GM23338 (cell line): ENCODE measurements around the gene SLC19A1. TPM values are rescaled to one million over a fixed set of nuclear protein-coding genes. Genes with fewer than 3 reads are reported as not detected.
A peak's percentile ranks its signal among the peaks of the same experiment; 100 is the strongest.

ENCODE experiments used
- ATAC-seq: fragments of 200-7000 bp; cut with Tn5 transposase; 3 replicates; pipeline ENCODE4 v1.9.1; 2020
- DNase-seq: peaks from one replicate; pipeline ENCODE4 v3.0.0-alpha.2; 2015; ENCODE audit warnings: low spot score
- H2AFZ ChIP-seq: fragments of 200-600 bp; sonication (generic); 2 replicates; pipeline ENCODE4 v1.8.0; 2016; ENCODE audit warnings: antibody characterized with exemption, mild to moderate bottlenecking, moderate library complexity
- H3F3A ChIP-seq: fragments of 200-600 bp; sonication (generic); replicated peaks from 2 replicates; pipeline ENCODE4 v1.8.0; 2017; ENCODE audit warnings: antibody characterized with exemption, mixed run types, low read depth
- H3K27ac ChIP-seq: fragments of 200-600 bp; sonication (generic); 2 replicates; pipeline ENCODE4 v1.6.1; 2016; ENCODE audit warnings: low read depth
- H3K27me3 ChIP-seq: fragments of 200-600 bp; sonication (generic); 2 replicates; pipeline ENCODE4 v1.8.0; 2016; ENCODE audit warnings: mild to moderate bottlenecking, mixed run types, moderate library complexity; ENCODE audit not compliant: insufficient read depth
- H3K36me3 ChIP-seq: fragments of 200-600 bp; sonication (generic); 2 replicates; pipeline ENCODE4 v1.8.0; 2016; ENCODE audit warnings: mild to moderate bottlenecking; ENCODE audit not compliant: insufficient read depth
- H3K4me1 ChIP-seq: fragments of 200-600 bp; sonication (generic); 2 replicates; pipeline ENCODE4 v1.8.0; 2016; ENCODE audit warnings: mild to moderate bottlenecking, moderate library complexity; ENCODE audit not compliant: insufficient read depth
- H3K4me2 ChIP-seq: fragments of 200-600 bp; sonication (generic); 2 replicates; pipeline ENCODE4 v1.7.1; 2017; ENCODE audit warnings: mixed run types
- H3K4me3 ChIP-seq: fragments of 200-600 bp; sonication (generic); 2 replicates; pipeline ENCODE4 v1.6.1; 2016; ENCODE audit warnings: mixed run types
- H3K79me2 ChIP-seq: fragments of 200-600 bp; sonication (generic); replicated peaks from 2 replicates; pipeline ENCODE4 v1.8.0; 2017; ENCODE audit warnings: mild to moderate bottlenecking; ENCODE audit not compliant: insufficient read depth
- H3K9me2 ChIP-seq: fragments of 200-600 bp; sonication (generic); 2 replicates; pipeline ENCODE4 v1.8.0; 2017; ENCODE audit not compliant: insufficient read depth
- H4K20me1 ChIP-seq: fragments of 200-600 bp; sonication (generic); replicated peaks from 2 replicates; pipeline ENCODE4 v1.8.0; 2017; ENCODE audit warnings: mild to moderate bottlenecking; ENCODE audit not compliant: insufficient read depth
- H3K27ac Mint-ChIP-seq: 2 replicates; pipeline ENCODE4 v1.8.0; 2020; ENCODE audit warnings: inconsistent platforms, mild to moderate bottlenecking, moderate library complexity, mixed read lengths
- H3K27me3 Mint-ChIP-seq: 3 replicates; pipeline ENCODE4 v1.8.0; 2022; ENCODE audit warnings: low read depth, mild to moderate bottlenecking, moderate library complexity, mixed read lengths, inconsistent platforms; ENCODE audit not compliant: insufficient read depth, poor library complexity
- H3K36me3 Mint-ChIP-seq: 3 replicates; pipeline ENCODE4 v1.8.0; 2021; ENCODE audit warnings: low read depth, mild to moderate bottlenecking, inconsistent platforms, moderate library complexity, mixed read lengths
- H3K4me1 Mint-ChIP-seq: 3 replicates; pipeline ENCODE4 v1.8.0; 2020; ENCODE audit warnings: mild to moderate bottlenecking, inconsistent platforms, mixed read lengths
- H3K4me3 Mint-ChIP-seq: 3 replicates; pipeline ENCODE4 v1.8.0; 2021; ENCODE audit warnings: moderate library complexity, mild to moderate bottlenecking, inconsistent platforms, mixed read lengths
- H3K9me3 Mint-ChIP-seq: 3 replicates; pipeline ENCODE4 v1.8.0; 2020; ENCODE audit warnings: moderate library complexity, mild to moderate bottlenecking, inconsistent platforms, mixed read lengths
- CREB1 ChIP-seq: fragments of 250-450 bp; sonication (Bioruptor Pico); IDR thresholded peaks from 2 replicates; pipeline ENCODE4 v1.5.0; 2020; ENCODE audit warnings: low read depth, mild to moderate bottlenecking, moderate library complexity
- EZH2 ChIP-seq: fragments of 200-600 bp; sonication (generic); IDR thresholded peaks from one replicate; pipeline ENCODE4 v1.8.0; 2017; ENCODE audit warnings: antibody characterized with exemption, mild to moderate bottlenecking, low read depth; ENCODE audit not compliant: unreplicated experiment
- EZH2phosphoT487 ChIP-seq: fragments of 200-600 bp; sonication (generic); IDR thresholded peaks from one replicate; pipeline ENCODE4 v1.8.1; 2018; ENCODE audit warnings: antibody characterized with exemption; ENCODE audit not compliant: unreplicated experiment
- JUNB ChIP-seq: IDR thresholded peaks from one replicate; pipeline ENCODE4 v1.6.1; 2016; ENCODE audit warnings: antibody characterized with exemption; ENCODE audit not compliant: unreplicated experiment
- NANOG ChIP-seq: IDR thresholded peaks from 2 replicates; pipeline ENCODE4 v1.6.1; 2016; ENCODE audit warnings: antibody characterized with exemption, borderline replicate concordance
- POLR2AphosphoS5 ChIP-seq: IDR thresholded peaks from 2 replicates; pipeline ENCODE4 v1.6.1; 2016; ENCODE audit warnings: antibody characterized with exemption, low read depth
- REST ChIP-seq: IDR thresholded peaks from one replicate; pipeline ENCODE4 v1.6.1; 2018; ENCODE audit warnings: antibody characterized with exemption; ENCODE audit not compliant: unreplicated experiment
- STAT1 ChIP-seq: IDR thresholded peaks from one replicate; pipeline ENCODE4 v1.6.1; 2016; ENCODE audit warnings: antibody characterized with exemption; ENCODE audit not compliant: unreplicated experiment
- ZNF114 ChIP-seq: fragments of 250-450 bp; sonication (Bioruptor Pico); IDR thresholded peaks from 2 replicates; pipeline ENCODE4 v1.5.0; 2020; ENCODE audit warnings: mild to moderate bottlenecking, moderate library complexity
- ZNF331 ChIP-seq: fragments of 250-450 bp; sonication (Bioruptor Pico); IDR thresholded peaks from 2 replicates; pipeline ENCODE4 v1.5.0; 2020; ENCODE audit warnings: low read depth, mild to moderate bottlenecking, moderate library complexity
- polyA plus RNA-seq: library from polyadenylated mRNA; unstranded; fragments of >200 nt; fragmentation: Nextera tagmentation; extraction: Ambion mirVana; gene quantifications from 2 replicates; pipeline ENCODE4 v1.2.1, GENCODE V29; 2016
- total RNA-seq: library from RNA; depleted of rRNA; stranded (reverse); fragments of >200 nt; shearing (Covaris generic); gene quantifications from 2 replicates; pipeline ENCODE4 v1.2.3, GENCODE V29; 2014
- TF ChIP-seq, protein P1 (sequence below), 2 experiments: fragments of 200-600 bp in 1 of 2; sonication (generic) in 1 of 2; conservative IDR thresholded peaks; 2 replicates each; pipeline versions ENCODE4 v1.5.1 to v1.6.1; 2016 to 2017; ENCODE audit warnings: antibody characterized with exemption in 2 of 2, low read depth in 2 of 2, mild to moderate bottlenecking in 2 of 2, moderate library complexity in 1 of 2
- TF ChIP-seq, protein P2 (sequence below): IDR thresholded peaks from 2 replicates; pipeline ENCODE4 v1.6.1; 2016; ENCODE audit warnings: antibody characterized with exemption

SLC19A1 gene
- total and polyA plus RNA-seq, 2 experiments from 2014 or later: 31.2 to 33.0 TPM

- no peaks in the 10 kb centered on the region for H3K4me1 ChIP-seq
- no peak overlapping the region for H3K27ac Mint-ChIP-seq
- DNase-seq (no peak), ATAC-seq (peak; percentile 1; the same call in 1 of the 3 replicates)
- H3K36me3 ChIP-seq: peaks cover 4% of the 10 kb centered on the region; the same call in 1 of the 2 replicates
- peaks cover 35% of the 10 kb centered on the region for H3K36me3 Mint-ChIP-seq
- no peak overlapping the region for H3K4me2 ChIP-seq
- H3K4me3 Mint-ChIP-seq: no peak overlapping the region
- no peaks in the 10 kb centered on the region; the same call in 1 of the 2 replicates for H4K20me1 ChIP-seq
- peaks cover 4% of the 10 kb centered on the region; the same call in 1 of the 3 replicates for H3K4me1 Mint-ChIP-seq
- peak overlapping the region; percentile 19; the same call in 1 of the 2 replicates for H3K27ac ChIP-seq
- H3K9me3 Mint-ChIP-seq: peaks cover 11% of the 10 kb centered on the region
- H3F3A ChIP-seq: peaks cover 15% of the 10 kb centered on the region
- TF ChIP-seq STAT1 (no peak), POLR2AphosphoS5 (peak; percentile 36; the same call in 1 of the 2 replicates)
- no peaks in the 10 kb centered on the region for H3K9me2 ChIP-seq
- H3K27me3 ChIP-seq: no peaks in the 10 kb centered on the region
- no peak overlapping the region for H2AFZ ChIP-seq
- no peaks in the 10 kb centered on the region for H3K79me2 ChIP-seq
- peaks cover 16% of the 10 kb centered on the region for H3K27me3 Mint-ChIP-seq
- H3K4me3 ChIP-seq: no peak overlapping the region
These were observed 29.1 kb downstream of the SLC19A1 start for GRCh38 chr21:45513003-45513717.

DNA sequence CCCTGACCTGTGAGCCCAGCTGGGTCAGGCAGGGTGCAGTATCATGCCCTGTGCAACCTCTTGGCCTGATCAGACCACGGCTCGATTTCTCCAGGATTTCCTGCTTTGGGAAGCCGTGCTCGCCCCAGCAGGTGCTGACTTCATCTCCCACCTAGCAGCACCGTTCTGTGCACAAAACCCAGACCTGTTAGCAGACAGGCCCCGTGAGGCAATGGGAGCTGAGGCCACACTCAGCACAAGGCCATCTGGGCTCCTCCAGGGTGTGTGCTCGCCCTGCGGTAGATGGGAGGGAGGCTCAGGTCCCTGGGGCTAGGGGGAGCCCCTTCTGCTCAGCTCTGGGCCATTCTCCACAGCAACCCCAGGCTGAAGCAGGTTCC lies 29.6 kb downstream of the SLC19A1 start:
- no peaks in the 10 kb centered on the region for H3K36me3 ChIP-seq

More for the DNA sequence above, 29.6 kb downstream of the SLC19A1 start:
- Histone ChIP-seq H2AFZ (no peak overlapping the region), H4K20me1 (no peaks in the 10 kb centered on the region; the same call in 1 of the 2 replicates), H3K9me2 (no peaks in the 10 kb centered on the region), H3K79me2 (no peaks in the 10 kb centered on the region), H3K27ac (no peak overlapping the region; the same call in 1 of the 2 replicates), H3K27me3 (no peaks in the 10 kb centered on the region), H3K4me2 (no peak overlapping the region), H3K4me1 (no peaks in the 10 kb centered on the region), H3K4me3 (no peak overlapping the region), H3F3A (peaks cover 15% of the 10 kb centered on the region)
- ATAC-seq (peak; percentile 3), DNase-seq (no peak)
- peaks cover 30% of the 10 kb centered on the region for H3K36me3 Mint-ChIP-seq
- H3K4me1 Mint-ChIP-seq: peaks cover 4% of the 10 kb centered on the region; the same call in 1 of the 3 replicates
- peaks cover 19% of the 10 kb centered on the region for H3K27me3 Mint-ChIP-seq
- peaks cover 5% of the 10 kb centered on the region; the same call in 1 of the 3 replicates for H3K9me3 Mint-ChIP-seq
- TF ChIP-seq NANOG (no peak), ZNF331 (CRISPR knock-in tag) (no peak), ZNF114 (no peak), CREB1 (CRISPR knock-in tag) (no peak), EZH2phosphoT487 (no peak), EZH2 (no peak), POLR2AphosphoS5 (no peak), JUNB (no peak), REST (no peak)
- TF ChIP-seq, protein P1, sequence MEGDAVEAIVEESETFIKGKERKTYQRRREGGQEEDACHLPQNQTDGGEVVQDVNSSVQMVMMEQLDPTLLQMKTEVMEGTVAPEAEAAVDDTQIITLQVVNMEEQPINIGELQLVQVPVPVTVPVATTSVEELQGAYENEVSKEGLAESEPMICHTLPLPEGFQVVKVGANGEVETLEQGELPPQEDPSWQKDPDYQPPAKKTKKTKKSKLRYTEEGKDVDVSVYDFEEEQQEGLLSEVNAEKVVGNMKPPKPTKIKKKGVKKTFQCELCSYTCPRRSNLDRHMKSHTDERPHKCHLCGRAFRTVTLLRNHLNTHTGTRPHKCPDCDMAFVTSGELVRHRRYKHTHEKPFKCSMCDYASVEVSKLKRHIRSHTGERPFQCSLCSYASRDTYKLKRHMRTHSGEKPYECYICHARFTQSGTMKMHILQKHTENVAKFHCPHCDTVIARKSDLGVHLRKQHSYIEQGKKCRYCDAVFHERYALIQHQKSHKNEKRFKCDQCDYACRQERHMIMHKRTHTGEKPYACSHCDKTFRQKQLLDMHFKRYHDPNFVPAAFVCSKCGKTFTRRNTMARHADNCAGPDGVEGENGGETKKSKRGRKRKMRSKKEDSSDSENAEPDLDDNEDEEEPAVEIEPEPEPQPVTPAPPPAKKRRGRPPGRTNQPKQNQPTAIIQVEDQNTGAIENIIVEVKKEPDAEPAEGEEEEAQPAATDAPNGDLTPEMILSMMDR (conservative IDR thresholded peaks at IDR 0.05; ENCODE audit: low read depth in 2 of 2): no peak
- TF ChIP-seq, protein P2, sequence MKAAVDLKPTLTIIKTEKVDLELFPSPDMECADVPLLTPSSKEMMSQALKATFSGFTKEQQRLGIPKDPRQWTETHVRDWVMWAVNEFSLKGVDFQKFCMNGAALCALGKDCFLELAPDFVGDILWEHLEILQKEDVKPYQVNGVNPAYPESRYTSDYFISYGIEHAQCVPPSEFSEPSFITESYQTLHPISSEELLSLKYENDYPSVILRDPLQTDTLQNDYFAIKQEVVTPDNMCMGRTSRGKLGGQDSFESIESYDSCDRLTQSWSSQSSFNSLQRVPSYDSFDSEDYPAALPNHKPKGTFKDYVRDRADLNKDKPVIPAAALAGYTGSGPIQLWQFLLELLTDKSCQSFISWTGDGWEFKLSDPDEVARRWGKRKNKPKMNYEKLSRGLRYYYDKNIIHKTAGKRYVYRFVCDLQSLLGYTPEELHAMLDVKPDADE: no peak
- no peak overlapping the region for H3K27ac Mint-ChIP-seq
- no peak overlapping the region for H3K4me3 Mint-ChIP-seq
